ENCODE measurements around the gene STAT3.

STAT3 gene

GRCh38 chr17:42275527-42276358, 112.5 kb downstream of the STAT3 start:
- DNase-seq (ENCODE audit: insufficient read length) = no peak
- FAIRE-seq = peak; percentile 51
- TF ChIP-seq POLR2AphosphoS5 (IDR thresholded peaks at IDR 0.05; ENCODE audit: low read depth, low read length) (peak; percentile 34; the same call in 1 of the 2 replicates), POLR2A (IDR thresholded peaks at IDR 0.05; ENCODE audit: low read depth, low read length) (no peak), TAF1 (IDR thresholded peaks at IDR 0.05; ENCODE audit: borderline replicate concordance, low read depth, low read length) (0 out of 2 replicates have a peak, but pooled peaks have one; percentile 14)

GRCh38 chr17:42274812-42275526, 113.3 kb downstream of the STAT3 start:
- TF ChIP-seq POLR2A (IDR thresholded peaks at IDR 0.05; ENCODE audit: low read depth, low read length) (no peak), TAF1 (IDR thresholded peaks at IDR 0.05; ENCODE audit: borderline replicate concordance, low read depth, low read length) (no peak), POLR2AphosphoS5 (IDR thresholded peaks at IDR 0.05; ENCODE audit: low read depth, low read length) (no peak)
- FAIRE-seq (no peak), DNase-seq (ENCODE audit: insufficient read length) (no peak)

GRCh38 chr17:42274253-42274542, 114.0 kb downstream of the STAT3 start:
- FAIRE-seq (no peak), DNase-seq (ENCODE audit: insufficient read length) (no peak)
- TF ChIP-seq POLR2AphosphoS5 (IDR thresholded peaks at IDR 0.05; ENCODE audit: low read depth, low read length) (no peak), TAF1 (IDR thresholded peaks at IDR 0.05; ENCODE audit: borderline replicate concordance, low read depth, low read length) (no peak), POLR2A (IDR thresholded peaks at IDR 0.05; ENCODE audit: low read depth, low read length) (no peak)

- TF ChIP-seq POLR2AphosphoS5 (IDR thresholded peaks at IDR 0.05; ENCODE audit: low read depth, low read length) (no peak), TAF1 (IDR thresholded peaks at IDR 0.05; ENCODE audit: borderline replicate concordance, low read depth, low read length) (no peak), POLR2A (IDR thresholded peaks at IDR 0.05; ENCODE audit: low read depth, low read length) (no peak)
- FAIRE-seq (no peak), DNase-seq (ENCODE audit: insufficient read length) (no peak)
These were observed 114.6 kb downstream of the STAT3 start for GRCh38 chr17:42273474-42274252.

- FAIRE-seq (no peak), DNase-seq (ENCODE audit: insufficient read length) (no peak)
- TF ChIP-seq TAF1 (IDR thresholded peaks at IDR 0.05; ENCODE audit: borderline replicate concordance, low read depth, low read length) (no peak), POLR2A (IDR thresholded peaks at IDR 0.05; ENCODE audit: low read depth, low read length) (no peak), POLR2AphosphoS5 (IDR thresholded peaks at IDR 0.05; ENCODE audit: low read depth, low read length) (no peak)
These were observed 115.9 kb downstream of the STAT3 start for GRCh38 chr17:42272162-42272907.

GRCh38 chr17:42271779-42272035, 116.5 kb downstream of the STAT3 start:
- FAIRE-seq (no peak), DNase-seq (ENCODE audit: insufficient read length) (no peak)

GRCh38 chr17:42271006-42271778, 117.0 kb downstream of the STAT3 start:
- no peak for TF ChIP-seq POLR2AphosphoS5 (IDR thresholded peaks at IDR 0.05; ENCODE audit: low read depth, low read length)
- no peak for TF ChIP-seq TAF1 (IDR thresholded peaks at IDR 0.05; ENCODE audit: borderline replicate concordance, low read depth, low read length)
- no peak for TF ChIP-seq POLR2A (IDR thresholded peaks at IDR 0.05; ENCODE audit: low read depth, low read length)
- FAIRE-seq = no peak

More at GRCh38 chr17:42271779-42272035, 116.5 kb downstream of the STAT3 start:
- TF ChIP-seq POLR2AphosphoS5 (IDR thresholded peaks at IDR 0.05; ENCODE audit: low read depth, low read length) = no peak
- no peak for TF ChIP-seq TAF1 (IDR thresholded peaks at IDR 0.05; ENCODE audit: borderline replicate concordance, low read depth, low read length)
- TF ChIP-seq POLR2A (IDR thresholded peaks at IDR 0.05; ENCODE audit: low read depth, low read length) = no peak

GRCh38 chr17:42270596-42270995, 117.6 kb downstream of the STAT3 start:
- FAIRE-seq (no peak), DNase-seq (ENCODE audit: insufficient read length) (no peak)
- TF ChIP-seq POLR2A (IDR thresholded peaks at IDR 0.05; ENCODE audit: low read depth, low read length) = no peak
- TF ChIP-seq TAF1 (IDR thresholded peaks at IDR 0.05; ENCODE audit: borderline replicate concordance, low read depth, low read length) = no peak
- TF ChIP-seq POLR2AphosphoS5 (IDR thresholded peaks at IDR 0.05; ENCODE audit: low read depth, low read length) = no peak

More at GRCh38 chr17:42271006-42271778, 117.0 kb downstream of the STAT3 start:
- DNase-seq (ENCODE audit: insufficient read length) = no peak

- no peak for FAIRE-seq
- DNase-seq (ENCODE audit: insufficient read length) = no peak
- no peak for TF ChIP-seq TAF1 (IDR thresholded peaks at IDR 0.05; ENCODE audit: borderline replicate concordance, low read depth, low read length)
- TF ChIP-seq POLR2AphosphoS5 (IDR thresholded peaks at IDR 0.05; ENCODE audit: low read depth, low read length) = no peak
- TF ChIP-seq POLR2A (IDR thresholded peaks at IDR 0.05; ENCODE audit: low read depth, low read length) = no peak
These were observed 118.1 kb downstream of the STAT3 start for GRCh38 chr17:42270170-42270535.

- TF ChIP-seq POLR2A (IDR thresholded peaks at IDR 0.05; ENCODE audit: low read depth, low read length) (no peak), POLR2AphosphoS5 (IDR thresholded peaks at IDR 0.05; ENCODE audit: low read depth, low read length) (no peak), TAF1 (IDR thresholded peaks at IDR 0.05; ENCODE audit: borderline replicate concordance, low read depth, low read length) (no peak)
- FAIRE-seq (no peak), DNase-seq (ENCODE audit: insufficient read length) (no peak)
These were observed 120.0 kb downstream of the STAT3 start for GRCh38 chr17:42268236-42268635.
